GM12872 (cell line): ENCODE measurements around the gene CSK.

Experiments
- TF ChIP-seq, protein P1 (sequence below): IDR thresholded peaks from 3 replicates; pipeline ENCODE4 v1.5.1; 2011; ENCODE audit warnings: low read depth, mild to moderate bottlenecking, low read length, moderate library complexity; ENCODE audit not compliant: insufficient read depth

The CSK gene

DNA sequence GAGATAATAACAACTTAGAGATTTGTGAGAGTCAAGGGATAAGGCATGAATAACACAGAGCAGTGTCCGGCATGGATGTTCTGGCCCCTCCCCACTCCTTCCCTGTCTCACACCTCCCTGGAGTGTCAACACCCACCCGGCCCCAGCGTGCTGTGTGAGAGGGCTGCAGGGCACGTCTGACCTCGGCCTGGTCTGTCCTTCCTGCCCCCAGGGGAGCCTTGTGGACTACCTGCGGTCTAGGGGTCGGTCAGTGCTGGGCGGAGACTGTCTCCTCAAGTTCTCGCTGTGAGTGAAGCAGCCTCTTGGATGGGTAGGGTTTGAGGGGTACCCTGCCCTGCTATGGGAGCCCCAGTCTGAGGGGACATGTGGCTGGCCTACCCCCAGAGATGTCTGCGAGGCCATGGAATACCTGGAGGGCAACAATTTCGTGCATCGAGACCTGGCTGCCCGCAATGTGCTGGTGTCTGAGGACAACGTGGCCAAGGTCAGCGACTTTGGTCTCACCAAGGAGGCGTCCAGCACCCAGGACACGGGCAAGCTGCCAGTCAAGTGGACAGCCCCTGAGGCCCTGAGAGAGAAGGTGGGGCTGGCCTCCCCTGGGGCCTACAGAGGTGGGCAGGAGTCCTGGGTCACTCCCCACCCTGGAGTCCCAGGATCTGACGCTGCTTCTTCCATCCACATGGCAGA lies 19.6 kb downstream of the CSK start:
- TF ChIP-seq, protein P1, sequence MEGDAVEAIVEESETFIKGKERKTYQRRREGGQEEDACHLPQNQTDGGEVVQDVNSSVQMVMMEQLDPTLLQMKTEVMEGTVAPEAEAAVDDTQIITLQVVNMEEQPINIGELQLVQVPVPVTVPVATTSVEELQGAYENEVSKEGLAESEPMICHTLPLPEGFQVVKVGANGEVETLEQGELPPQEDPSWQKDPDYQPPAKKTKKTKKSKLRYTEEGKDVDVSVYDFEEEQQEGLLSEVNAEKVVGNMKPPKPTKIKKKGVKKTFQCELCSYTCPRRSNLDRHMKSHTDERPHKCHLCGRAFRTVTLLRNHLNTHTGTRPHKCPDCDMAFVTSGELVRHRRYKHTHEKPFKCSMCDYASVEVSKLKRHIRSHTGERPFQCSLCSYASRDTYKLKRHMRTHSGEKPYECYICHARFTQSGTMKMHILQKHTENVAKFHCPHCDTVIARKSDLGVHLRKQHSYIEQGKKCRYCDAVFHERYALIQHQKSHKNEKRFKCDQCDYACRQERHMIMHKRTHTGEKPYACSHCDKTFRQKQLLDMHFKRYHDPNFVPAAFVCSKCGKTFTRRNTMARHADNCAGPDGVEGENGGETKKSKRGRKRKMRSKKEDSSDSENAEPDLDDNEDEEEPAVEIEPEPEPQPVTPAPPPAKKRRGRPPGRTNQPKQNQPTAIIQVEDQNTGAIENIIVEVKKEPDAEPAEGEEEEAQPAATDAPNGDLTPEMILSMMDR = no peak

DNA sequence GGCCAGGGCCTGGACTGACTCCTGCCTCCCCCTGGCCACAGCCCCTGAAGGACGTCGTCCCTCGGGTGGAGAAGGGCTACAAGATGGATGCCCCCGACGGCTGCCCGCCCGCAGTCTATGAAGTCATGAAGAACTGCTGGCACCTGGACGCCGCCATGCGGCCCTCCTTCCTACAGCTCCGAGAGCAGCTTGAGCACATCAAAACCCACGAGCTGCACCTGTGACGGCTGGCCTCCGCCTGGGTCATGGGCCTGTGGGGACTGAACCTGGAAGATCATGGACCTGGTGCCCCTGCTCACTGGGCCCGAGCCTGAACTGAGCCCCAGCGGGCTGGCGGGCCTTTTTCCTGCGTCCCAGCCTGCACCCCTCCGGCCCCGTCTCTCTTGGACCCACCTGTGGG lies 20.4 kb downstream of the CSK start:
- TF ChIP-seq, protein P1 = no peak

GRCh38 chr15:74802862-74803447 lies 21.1 kb downstream of the CSK start:
- TF ChIP-seq, protein P1 = no peak

DNA sequence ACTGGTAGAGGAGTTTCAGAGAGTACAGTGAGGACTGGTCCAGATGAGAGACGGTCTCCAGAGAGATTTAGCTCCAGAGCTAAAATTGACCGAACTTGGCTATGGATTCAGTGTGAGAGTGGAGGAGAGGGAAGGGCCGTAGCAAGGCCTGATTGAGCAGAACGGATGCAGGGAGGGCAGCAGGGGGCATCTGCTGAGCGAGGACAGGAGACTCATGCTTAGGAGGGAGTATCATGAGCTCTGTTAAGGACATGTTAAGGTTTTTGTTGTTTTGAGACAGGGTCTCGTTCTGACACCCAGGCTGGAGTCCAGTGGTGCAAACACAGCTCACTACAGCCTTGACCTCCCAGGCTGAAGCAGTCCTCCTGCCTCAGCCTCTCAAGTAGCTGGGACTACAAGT lies 23.1 kb downstream of the CSK start:
- TF ChIP-seq, protein P1 = no peak

- TF ChIP-seq, protein P1 = no peak
These were observed 25.4 kb downstream of the CSK start for GRCh38 chr15:74807282-74807681.

DNA sequence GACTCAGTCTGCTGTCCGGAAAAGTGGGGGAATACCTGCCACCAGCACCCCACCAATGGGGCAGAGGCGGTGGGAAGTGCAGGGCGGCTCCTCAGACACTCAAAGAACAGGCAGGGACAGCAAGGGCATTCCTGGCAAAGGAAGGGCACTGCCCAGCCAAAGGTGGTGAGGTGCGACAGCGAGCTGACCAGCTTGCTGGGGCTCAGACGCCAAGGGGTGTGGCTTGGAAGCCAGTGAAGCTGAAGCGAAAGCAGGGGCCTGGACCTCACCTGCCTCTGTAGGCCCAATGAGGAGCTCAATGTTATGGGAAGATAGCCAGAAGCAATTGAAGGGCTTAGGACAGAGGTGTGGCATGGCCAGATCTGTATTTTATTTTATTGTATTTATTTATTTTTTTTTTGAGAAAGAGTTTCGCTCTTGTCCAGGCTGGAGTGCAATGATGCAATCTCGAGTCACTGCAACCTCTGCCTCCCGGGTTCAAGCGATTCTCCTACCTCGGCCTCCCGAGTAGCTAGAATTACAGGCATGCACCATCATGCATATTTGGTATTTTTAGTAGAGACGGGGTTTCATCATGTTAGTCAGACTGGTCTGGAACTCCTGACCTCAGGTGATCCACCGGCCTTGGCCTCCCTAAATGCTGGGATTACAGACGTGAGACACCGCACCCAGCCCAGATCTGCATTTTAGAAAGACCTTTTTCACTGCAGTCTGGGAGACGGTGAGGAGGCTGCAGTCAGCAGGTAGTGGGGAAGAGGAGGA lies 26.4 kb downstream of the CSK start:
- TF ChIP-seq, protein P1 = no peak

DNA sequence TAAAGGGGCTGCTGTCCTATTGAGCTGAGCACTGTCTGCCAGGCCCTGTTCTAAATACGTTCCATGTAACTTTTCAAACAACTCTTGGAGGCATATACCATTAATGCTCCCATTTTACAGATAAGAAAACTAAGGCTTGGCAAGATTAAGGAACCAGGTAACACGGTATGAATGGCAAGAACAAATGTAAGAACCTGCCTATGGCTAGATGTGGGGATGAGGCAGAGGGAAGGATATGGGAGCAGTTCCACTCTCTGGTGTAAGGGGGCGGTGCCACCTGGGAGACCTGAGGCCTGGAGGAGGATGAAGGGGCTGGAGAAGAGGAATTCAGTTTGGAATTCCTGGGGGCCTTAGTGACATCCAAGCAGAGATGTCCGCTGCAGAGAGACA lies 27.0 kb downstream of the CSK start:
- TF ChIP-seq, protein P1 = peak; percentile 28; the same call in 1 of the 3 replicates
